GM21619 (cell line): Measurements from ENCODE around the gene KRT7.

Experiments used
- ATAC-seq: cut with Tn5 transposase; IDR thresholded peaks from one replicate; pipeline ENCODE4 v1.9.1; 2021; ENCODE audit not compliant: unreplicated experiment

KRT7 gene

GRCh38 chr12:52232674-52233461 is at the start of gene KRT7:
Gene KRT7, plus strand, starts transcription at chr12:52233243. Its CDS starts 54 bp downstream, at chr12:52233297.
- ATAC-seq, result no peak

DNA sequence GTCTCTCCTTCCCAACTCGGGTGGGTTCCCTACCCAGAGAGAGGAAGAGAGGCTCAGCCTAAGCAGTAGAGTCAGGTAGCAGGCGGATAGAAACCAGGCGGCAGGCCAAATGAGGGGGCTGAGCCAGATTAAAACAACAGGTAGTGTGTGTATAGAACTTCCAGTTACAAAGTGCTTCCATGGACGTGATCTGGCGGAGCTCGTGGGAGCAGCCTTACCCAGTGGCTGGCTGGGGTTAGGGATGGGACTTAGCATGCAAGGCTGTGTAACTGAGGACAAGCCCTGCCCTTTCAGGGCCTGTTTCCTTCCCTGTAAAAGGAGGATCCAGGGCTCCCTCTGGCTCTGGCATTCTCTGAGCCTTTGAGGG is 49.5 kb upstream of the KRT7 start:
- ATAC-seq, result no peak

- ATAC-seq, result no peak
These were observed 49.1 kb upstream of the KRT7 start for GRCh38 chr12:52183971-52184370.

DNA sequence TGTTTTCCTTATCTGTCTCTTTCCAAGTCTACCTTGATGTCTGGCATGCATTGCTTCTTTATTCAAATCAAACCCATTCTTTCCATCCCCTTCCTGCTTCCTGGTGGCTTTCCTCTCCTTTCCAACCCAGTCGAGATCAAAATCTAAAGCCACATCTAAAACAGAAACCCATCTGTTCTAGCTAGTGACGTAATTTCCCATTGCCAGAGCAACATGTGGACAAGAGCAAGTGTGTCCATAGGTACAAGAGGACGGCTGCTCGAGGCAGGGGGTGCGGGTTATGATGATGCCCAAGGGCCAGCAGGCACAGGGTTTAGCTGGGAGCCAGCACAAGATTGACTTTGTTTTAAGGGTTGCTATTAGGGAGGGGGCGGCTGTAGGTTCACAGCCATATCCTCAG is 48.2 kb upstream of the KRT7 start:
- no peak for ATAC-seq

DNA sequence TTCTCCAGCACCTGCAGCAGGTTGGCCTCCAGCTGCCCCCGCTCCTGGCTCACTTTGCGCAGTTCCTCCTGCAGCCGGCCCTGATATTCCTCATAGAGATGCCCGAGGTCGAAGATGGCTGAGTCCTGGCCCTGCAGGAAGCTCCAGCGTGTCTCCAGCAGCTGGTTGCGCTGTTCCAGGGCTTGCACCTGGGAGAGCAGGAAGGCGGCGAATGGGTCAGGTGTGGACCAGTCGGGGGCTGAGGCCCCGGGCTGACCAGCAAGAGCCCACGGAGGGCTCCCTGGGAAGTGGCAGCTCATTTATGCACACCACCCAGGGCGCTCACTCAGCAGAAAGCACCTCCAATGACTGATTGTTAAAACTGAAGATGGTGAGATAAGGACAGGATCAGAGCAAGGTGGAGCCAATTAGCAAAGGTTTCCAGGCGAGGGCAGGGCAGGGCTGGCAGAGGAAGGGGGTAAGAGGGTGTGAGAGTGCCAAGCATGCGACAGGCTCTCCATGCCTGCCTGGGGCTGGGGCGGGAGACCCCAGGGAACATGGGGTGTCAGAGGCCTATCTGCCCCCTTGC is 47.6 kb upstream of the KRT7 start:
- no peak for ATAC-seq

DNA sequence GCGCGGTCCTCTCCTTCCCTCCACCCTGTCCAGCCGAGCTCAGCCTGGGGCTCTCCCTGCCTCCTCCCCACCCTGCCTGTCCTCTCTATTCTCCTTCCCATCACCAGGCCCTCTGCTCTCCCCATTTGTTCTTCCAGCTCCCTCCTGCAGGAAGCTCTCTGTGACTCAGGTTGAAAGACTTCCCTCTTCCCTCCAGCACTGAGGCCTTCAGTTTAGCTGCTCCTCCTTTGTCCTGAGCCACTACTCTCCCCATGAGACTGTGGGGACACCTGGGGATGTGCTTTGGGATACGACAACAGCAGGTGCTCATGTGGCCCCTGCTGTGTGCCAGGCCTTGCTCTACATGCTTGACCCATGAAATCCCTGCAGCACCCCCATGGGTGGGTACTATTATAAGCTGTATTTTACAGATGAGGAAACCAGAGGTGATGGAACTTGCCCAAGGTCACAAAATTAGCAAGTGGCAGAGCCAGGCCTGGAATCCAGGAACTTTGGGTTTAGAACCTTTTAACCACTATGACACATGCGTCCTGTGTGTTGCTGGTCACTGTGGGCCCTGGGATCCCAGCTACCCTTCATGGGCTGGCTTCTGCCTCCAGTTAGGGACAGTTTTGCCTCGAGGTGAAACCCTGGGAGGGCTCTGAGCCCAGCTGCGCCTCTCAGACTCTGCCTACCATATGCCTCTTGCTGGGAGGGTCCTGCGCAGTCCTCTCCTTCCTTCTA is 46.8 kb upstream of the KRT7 start:
- ATAC-seq, result no peak

DNA sequence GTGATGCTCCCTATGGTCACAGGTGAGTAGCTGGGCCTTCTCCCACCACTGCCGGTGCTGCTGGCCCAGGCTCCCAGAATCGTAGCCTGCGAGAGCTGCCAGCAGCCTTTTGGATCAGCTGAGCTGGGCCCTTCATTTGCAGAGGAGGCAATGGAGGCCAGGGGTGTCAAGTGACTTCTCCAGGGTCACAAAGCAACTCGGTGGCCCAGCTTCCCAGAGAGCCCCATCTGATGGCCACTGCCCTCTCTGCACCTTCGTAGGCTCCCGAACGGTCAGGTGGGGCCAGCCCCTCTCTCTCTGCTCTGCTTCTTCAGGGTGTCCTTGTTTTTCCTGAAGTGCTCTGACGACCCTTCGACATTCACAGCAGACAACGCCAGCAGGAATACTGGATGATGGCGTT is 45.8 kb upstream of the KRT7 start:
- no peak for ATAC-seq

- no peak for ATAC-seq
These were observed 45.4 kb upstream of the KRT7 start for GRCh38 chr12:52187640-52188039.

- ATAC-seq, result no peak
These were observed 44.4 kb upstream of the KRT7 start for GRCh38 chr12:52188658-52189057.

- no peak for ATAC-seq
These were observed 43.5 kb upstream of the KRT7 start for GRCh38 chr12:52189376-52190174.

- no peak for ATAC-seq
These were observed 41.9 kb upstream of the KRT7 start for GRCh38 chr12:52190860-52191729.

GRCh38 chr12:52191841-52192791 is 40.9 kb upstream of the KRT7 start, which contains the start of gene KRT80:
Gene KRT80, minus strand, starts transcription at chr12:52192014. Its CDS starts 112 bp downstream, at chr12:52191902.
- ATAC-seq, result no peak

DNA sequence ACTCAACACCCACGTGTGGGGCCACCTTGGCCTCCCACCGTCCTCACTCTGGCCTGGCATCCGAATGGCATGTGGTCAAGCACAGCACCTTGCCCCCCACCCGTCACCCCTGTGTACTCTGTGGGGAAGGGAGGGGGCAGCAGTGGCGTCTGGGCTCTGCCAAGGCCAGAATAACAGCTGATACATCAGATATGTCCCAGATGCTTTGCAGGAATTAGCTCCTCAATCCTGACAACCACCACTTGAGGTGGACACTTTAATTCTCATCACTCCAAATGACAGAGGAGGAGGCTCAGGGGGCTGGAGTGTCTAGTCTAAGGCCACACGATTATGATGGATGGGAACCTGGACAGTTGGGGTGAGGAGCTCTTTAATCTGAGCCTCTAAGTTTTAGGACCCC is 39.5 kb upstream of the KRT7 start:
- ATAC-seq, result no peak

DNA sequence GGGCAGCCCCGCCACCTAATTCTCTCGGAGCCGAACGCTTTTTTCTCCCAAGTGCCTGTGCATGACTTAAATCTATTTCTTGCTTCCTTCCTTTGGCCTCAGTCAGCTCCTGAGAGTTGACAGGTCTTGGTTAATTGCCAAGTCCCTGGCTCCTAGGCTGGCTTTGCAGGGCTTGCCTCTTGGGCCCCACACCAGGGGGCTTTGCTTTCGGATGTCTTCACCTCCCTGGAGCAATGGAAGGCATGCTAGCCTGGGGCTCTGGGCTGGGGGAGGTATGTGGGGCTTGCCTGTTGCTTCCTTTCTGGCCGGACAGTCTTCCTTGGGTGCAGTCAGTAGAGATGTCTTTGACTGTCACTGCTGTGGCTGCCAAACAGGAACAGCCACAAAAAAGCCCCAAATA is 39.1 kb upstream of the KRT7 start:
- ATAC-seq, result no peak

DNA sequence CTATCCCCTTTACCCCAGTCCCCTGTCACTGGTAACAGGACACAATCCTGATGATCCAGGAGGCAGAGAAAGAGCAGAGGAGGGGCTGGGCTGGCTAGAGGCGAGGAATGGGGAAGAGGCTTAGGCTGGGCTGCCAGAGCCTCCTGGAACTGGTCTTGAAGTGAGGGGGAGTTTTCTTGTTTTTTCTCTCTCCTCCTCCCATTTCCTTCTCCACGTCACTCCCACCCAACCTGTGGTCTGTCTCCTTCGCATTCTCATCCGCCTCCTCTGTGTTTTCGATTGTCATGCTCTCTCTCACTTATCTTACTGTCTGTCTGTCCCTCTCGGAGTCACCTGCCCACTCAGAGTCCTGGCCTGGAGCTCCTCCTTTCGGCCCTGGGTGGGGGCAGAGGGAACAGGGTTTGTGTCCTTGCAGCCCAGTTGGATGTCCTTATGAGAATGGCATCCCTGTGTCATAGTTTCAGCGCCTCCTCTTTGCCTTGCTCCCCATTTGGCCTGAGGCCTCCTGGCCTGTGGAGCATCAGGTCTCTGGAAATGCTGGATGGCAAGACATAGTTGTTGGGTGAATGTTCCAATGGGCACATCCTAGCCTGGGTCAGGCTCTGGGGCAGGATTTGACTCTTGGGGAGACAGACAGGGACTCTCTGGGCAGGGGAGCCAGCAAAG is 37.8 kb upstream of the KRT7 start:
- ATAC-seq, result no peak

DNA sequence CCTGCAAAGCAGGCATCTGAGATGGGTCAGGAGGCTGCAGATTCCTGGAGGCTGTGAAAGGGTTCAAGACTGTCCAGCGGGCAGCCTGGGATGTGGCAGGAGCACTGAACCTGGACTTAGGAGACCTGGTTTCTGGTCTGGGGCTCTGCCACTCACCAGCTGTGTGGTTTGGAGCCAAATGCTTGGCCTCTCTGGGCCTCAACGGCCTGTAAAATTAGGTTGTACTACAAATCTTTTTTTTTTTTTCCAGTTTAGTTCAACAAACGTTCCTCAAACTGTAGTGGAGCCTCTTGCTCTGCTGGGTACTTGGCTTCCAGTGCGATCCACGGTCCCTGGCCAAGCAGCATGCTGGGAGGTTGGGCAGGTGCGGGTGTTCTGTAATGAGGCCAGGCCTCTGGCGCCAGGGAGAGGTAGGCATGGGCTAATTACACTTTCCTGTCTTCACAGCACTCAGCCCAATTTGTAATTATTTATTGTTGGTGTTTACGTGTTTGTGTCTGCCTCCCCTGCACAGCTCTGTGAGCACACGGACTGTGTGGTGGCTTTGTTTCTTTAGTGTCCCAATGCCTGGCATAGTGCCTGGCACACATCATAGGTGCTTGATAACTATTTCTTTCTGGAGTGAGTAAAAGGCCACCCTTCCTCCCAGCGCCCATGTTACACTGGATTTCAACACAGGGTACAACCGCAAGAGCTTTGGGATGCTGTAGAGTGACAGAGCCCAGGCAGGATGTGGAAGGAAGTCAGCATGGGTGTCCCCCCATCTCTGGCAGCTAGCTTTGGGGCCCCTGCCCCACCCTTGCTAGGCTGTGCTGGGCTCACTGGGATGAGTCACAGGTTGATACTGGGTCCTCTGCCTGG is 35.4 kb upstream of the KRT7 start:
- ATAC-seq, result no peak

- no peak for ATAC-seq
These were observed 34.4 kb upstream of the KRT7 start for GRCh38 chr12:52198454-52199215.
